Brain microvascular endothelial cell (primary cell): Measurements from ENCODE around the gene MBNL1.
A peak's percentile ranks its signal among the peaks of the same experiment; 100 is the strongest.
"Not testable (repeated sequence)": the region's sequence is repeated elsewhere in the genome, so short reads cannot be mapped to it uniquely, and the experiment has no call there.

Experiments
- DNase-seq: peaks from one replicate; pipeline ENCODE4 v3.0.0-alpha.2; 2020
- H3K27ac ChIP-seq: fragments of 250-450 bp; sonication (Bioruptor Pico); 2 replicates; pipeline ENCODE4 v1.5.1; 2020; ENCODE audit warnings: mild to moderate bottlenecking, moderate library complexity
- H3K27me3 ChIP-seq: fragments of 250-450 bp; sonication (Bioruptor Pico); replicated peaks from 2 replicates; pipeline ENCODE4 v1.5.1; 2020; ENCODE audit warnings: mild to moderate bottlenecking
- H3K36me3 ChIP-seq: fragments of 250-450 bp; sonication (Bioruptor Pico); replicated peaks from 2 replicates; pipeline ENCODE4 v1.5.1; 2020; ENCODE audit warnings: mild to moderate bottlenecking
- H3K4me3 ChIP-seq: 2 replicates; pipeline ENCODE4 v1.5.1; 2011; ENCODE audit warnings: low read depth, mild to moderate bottlenecking, control low read depth, low read length, moderate library complexity
- CTCF ChIP-seq: IDR thresholded peaks from 2 replicates; pipeline ENCODE4 v1.5.1; 2011; ENCODE audit warnings: low read depth, mild to moderate bottlenecking, moderate library complexity, low read length, control low read depth, inconsistent platforms; ENCODE audit errors: missing control alignments
- in situ Hi-C: cut with HindIII; loops from 2 replicates; pipeline ENCODE4 v1.10.0; 2017; ENCODE audit warnings: low sequenced_read_pairs, low pct_ligation_motif_present

The MBNL1 gene

DNA sequence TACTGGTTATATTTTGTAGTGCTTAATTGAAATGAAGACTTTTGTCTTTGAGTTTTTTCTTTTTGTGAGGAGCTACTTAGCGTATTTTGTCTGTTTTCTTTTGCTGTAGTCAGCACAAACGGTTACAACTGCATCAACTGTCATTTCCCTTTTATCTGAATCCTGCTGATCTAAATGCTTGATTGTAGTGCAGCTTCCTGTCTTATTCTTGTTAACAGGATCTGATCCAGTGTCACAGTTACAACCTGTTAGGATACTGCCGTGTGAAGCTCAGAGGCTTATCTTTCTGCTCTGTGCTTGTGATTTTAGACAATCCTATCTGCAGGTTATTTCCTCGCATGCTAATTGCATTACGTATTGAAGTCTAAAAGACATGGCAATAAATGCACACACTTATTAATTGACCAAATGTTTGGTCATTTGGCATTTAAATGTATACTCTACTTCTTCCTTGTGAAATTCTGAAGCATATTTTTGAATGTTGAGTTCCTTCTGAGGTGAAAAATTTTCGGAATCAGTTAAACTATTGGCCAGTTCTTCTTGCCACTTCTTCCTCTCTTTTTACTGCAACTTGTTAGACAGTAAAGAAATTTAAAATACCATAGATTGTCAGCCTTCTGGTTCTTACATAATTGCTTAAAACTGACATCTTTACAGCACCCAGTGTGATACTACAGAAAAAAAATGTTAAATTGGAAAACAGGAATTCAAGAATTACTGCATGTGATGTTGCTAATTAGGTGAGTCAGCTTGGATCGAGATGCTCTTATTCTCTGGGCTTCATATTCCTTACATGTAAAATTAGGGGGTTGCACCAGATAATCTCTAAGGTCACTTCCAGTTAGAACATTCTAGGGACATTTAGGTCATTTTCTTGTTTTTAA lies 168.2 kb downstream of the MBNL1 start:
- no peak for DNase-seq
- no peaks in the 10 kb centered on the region for H3K27me3 ChIP-seq
- H3K4me3 ChIP-seq = no peak overlapping the region
- no peak overlapping the region for H3K27ac ChIP-seq
- H3K36me3 ChIP-seq = peaks cover 14% of the 10 kb centered on the region
- in situ Hi-C loops = no loop called here
- TF ChIP-seq CTCF = no peak

DNA sequence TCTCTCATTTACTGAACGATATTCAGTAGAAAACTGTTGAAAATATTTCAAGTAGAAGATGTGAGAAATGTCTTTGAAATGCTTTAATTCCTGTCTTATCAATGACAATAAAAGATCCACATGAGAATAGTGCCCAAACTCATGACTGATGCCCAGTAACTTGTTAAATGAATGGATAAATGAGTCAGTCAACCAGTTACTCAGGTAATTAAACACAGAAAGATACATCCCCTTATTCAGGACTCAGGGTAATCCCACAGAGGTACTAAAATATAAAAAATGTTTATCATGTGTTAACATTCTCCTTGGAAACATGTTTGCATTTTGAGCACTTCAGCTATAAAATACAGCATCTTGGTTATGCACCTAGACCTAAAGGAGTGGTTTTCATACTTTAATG lies 169.5 kb downstream of the MBNL1 start:
- Histone ChIP-seq H3K27ac (no peak overlapping the region), H3K36me3 (peaks cover 7% of the 10 kb centered on the region), H3K4me3 (no peak overlapping the region), H3K27me3 (no peaks in the 10 kb centered on the region)
- no peak for TF ChIP-seq CTCF
- in situ Hi-C loops = no loop called here
- DNase-seq = no peak

DNA sequence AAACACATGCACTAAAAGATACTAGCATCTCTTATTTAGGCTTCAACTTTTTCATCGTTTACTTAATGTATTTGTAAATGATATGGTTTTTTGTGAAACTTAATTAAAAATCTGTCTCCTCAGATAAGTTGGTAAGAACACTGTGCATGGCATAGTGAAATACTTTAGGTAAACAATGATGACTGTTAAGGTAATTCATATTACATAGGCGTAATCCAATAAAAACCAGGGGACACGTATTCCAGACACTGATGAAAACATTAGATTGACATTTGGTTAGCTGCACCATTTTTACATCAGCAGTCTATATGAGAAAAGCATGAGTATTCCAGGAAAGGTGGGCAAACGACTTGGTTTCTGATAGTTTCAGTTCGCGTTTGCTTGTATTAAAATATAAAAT lies 170.0 kb downstream of the MBNL1 start:
- no peak for DNase-seq
- H3K27ac ChIP-seq = no peak overlapping the region
- peaks cover 7% of the 10 kb centered on the region for H3K36me3 ChIP-seq
- in situ Hi-C loops = no loop called here
- no peak for TF ChIP-seq CTCF
- no peak overlapping the region for H3K4me3 ChIP-seq
- H3K27me3 ChIP-seq = no peaks in the 10 kb centered on the region

GRCh38 chr3:152440243-152440642 lies 171.5 kb downstream of the MBNL1 start:
- not testable (repeated sequence) for DNase-seq

GRCh38 chr3:152443212-152444023 lies 174.7 kb downstream of the MBNL1 start:
- Histone ChIP-seq H3K4me3 (no peak overlapping the region), H3K27ac (no peak overlapping the region), H3K36me3 (peaks cover 6% of the 10 kb centered on the region), H3K27me3 (no peaks in the 10 kb centered on the region)
- in situ Hi-C loops = no loop called here
- no peak for DNase-seq
- TF ChIP-seq CTCF = no peak

More at GRCh38 chr3:152440243-152440642, 171.5 kb downstream of the MBNL1 start:
- H3K27me3 ChIP-seq, in situ Hi-C loops, H3K4me3 ChIP-seq, H3K27ac ChIP-seq, H3K36me3 ChIP-seq: not testable (repeated sequence)

DNA sequence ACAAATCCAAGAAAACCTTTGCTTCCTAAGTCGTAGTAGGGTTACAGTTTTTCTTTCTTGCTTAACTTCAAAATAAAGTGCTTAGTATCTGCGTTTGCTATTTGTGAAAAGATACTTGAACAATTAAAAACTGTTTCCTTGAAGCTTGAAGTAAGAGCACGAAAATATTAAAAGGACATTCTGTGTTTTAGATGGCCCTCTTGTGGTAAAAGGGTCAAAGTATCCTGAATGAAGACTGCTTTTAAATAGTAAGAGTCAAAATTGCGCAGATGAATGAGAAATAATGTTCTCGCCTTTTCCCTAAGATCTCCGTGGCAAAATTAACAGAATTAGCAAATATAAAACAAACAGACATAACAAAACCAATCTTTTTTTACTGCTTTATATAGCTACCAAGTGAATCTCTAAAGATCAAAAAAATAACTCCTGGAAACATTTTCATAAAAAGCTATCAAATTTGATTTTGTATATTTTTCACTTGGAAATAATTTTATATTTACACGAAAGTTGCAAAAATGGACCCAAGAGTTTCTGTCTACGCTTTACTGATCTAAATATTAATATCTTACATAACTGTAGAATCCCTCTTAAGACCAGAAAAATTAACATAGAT lies 175.4 kb downstream of the MBNL1 start:
- Histone ChIP-seq H3K36me3 (peaks cover 6% of the 10 kb centered on the region), H3K27me3 (no peaks in the 10 kb centered on the region), H3K4me3 (no peak overlapping the region), H3K27ac (no peak overlapping the region)
- peak; percentile 43 for TF ChIP-seq CTCF
- in situ Hi-C loops = no loop called here
- DNase-seq = no peak
